ENCODE data around the gene POLR2M. TPM values are rescaled to one million over a fixed set of nuclear protein-coding genes. Genes with fewer than 3 reads are reported as not detected.

The POLR2M gene
- total and polyA plus RNA-seq, 2 experiments from 2014 or later, result 19.6 to 46.3 TPM

- H3K27me3 ChIP-seq (ENCODE audit: insufficient read depth), result no peaks in the 10 kb centered on the region
- H3F3A ChIP-seq (replicated peaks; ENCODE audit: low read depth), result no peaks in the 10 kb centered on the region
- H3K27ac ChIP-seq (ENCODE audit: low read depth), result no peak overlapping the region
- Mint-ChIP-seq H3K27ac (no peak overlapping the region), H3K27me3 (ENCODE audit: insufficient read depth, low read depth, poor library complexity) (no peaks in the 10 kb centered on the region), H3K9me3 (peaks cover 3% of the 10 kb centered on the region; the same call in 2 of the 3 replicates), H3K36me3 (ENCODE audit: low read depth) (no peaks in the 10 kb centered on the region), H3K4me1 (peaks cover 6% of the 10 kb centered on the region), H3K4me3 (no peak overlapping the region)
- H3K4me3 ChIP-seq, result no peak overlapping the region
- no peak overlapping the region for H3K4me2 ChIP-seq
- ATAC-seq, result no peak
- H3K79me2 ChIP-seq (replicated peaks; ENCODE audit: insufficient read depth), result no peaks in the 10 kb centered on the region
- H3K36me3 ChIP-seq (ENCODE audit: insufficient read depth), result no peaks in the 10 kb centered on the region
- no peak for DNase-seq (ENCODE audit: low spot score)
- TF ChIP-seq POLR2AphosphoS5 (IDR thresholded peaks at IDR 0.05; ENCODE audit: low read depth) (no peak), ZNF331 (CRISPR knock-in tag; IDR thresholded peaks at IDR 0.05; ENCODE audit: low read depth) (no peak), ZNF114 (CRISPR knock-in tag; IDR thresholded peaks at IDR 0.05) (no peak), CTCF (conservative IDR thresholded peaks at IDR 0.05; ENCODE audit: low read depth in 2 of 2) (no peak), ETS1 (IDR thresholded peaks at IDR 0.05) (no peak), EZH2 (IDR thresholded peaks at IDR 0.05; ENCODE audit: low read depth, unreplicated experiment) (no peak), REST (IDR thresholded peaks at IDR 0.05; ENCODE audit: unreplicated experiment) (no peak), EZH2phosphoT487 (IDR thresholded peaks at IDR 0.05; ENCODE audit: unreplicated experiment) (no peak), NANOG (IDR thresholded peaks at IDR 0.05; ENCODE audit: borderline replicate concordance) (no peak), ZNF462 (CRISPR knock-in tag; IDR thresholded peaks at IDR 0.05) (no peak), CREB1 (CRISPR knock-in tag; IDR thresholded peaks at IDR 0.05; ENCODE audit: low read depth) (no peak), JUNB (IDR thresholded peaks at IDR 0.05; ENCODE audit: unreplicated experiment) (no peak), STAT1 (IDR thresholded peaks at IDR 0.05; ENCODE audit: unreplicated experiment) (no peak)
- H3K4me1 ChIP-seq (ENCODE audit: insufficient read depth), result no peaks in the 10 kb centered on the region
- H4K20me1 ChIP-seq (replicated peaks; ENCODE audit: insufficient read depth), result no peaks in the 10 kb centered on the region
- no peak overlapping the region for H2AFZ ChIP-seq
- no peaks in the 10 kb centered on the region for H3K9me2 ChIP-seq (ENCODE audit: insufficient read depth)
Measured at GRCh38 chr15:57727031-57727430, 20.5 kb downstream of the POLR2M start.
